ENCODE measurements around the gene GLI3.

Gene GLI3

DNA sequence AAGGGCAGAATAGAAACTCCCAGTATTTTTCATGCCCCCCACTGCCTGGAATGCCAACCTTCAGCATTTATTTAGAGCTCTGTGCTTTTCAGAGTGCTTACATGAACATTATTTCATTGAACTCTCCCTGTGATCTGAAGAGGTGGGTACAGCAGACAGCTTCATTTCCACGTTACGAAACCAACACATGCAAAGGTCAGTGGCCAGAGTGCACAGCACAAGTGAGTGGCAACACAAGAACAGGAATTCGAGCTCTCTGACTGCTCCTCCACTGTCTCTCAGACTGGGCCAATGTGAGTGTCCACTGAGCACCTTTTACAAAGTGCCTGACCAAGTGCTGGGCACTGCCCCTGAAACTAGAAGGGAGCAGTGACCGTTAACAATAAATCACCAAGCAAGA is 162.9 kb downstream of the GLI3 start:
- Histone ChIP-seq H3K36me3 (ENCODE audit: low read depth) (no peaks in the 10 kb centered on the region), H3K4me3 (ENCODE audit: severe bottlenecking) (no peak overlapping the region), H3K27ac (ENCODE audit: poor library complexity, severe bottlenecking) (no peak overlapping the region), H3K9me3 (ENCODE audit: severe bottlenecking) (no peaks in the 10 kb centered on the region), H3K27me3 (ENCODE audit: insufficient read depth, poor library complexity, severe bottlenecking) (no peaks in the 10 kb centered on the region), H3K4me1 (ENCODE audit: insufficient read depth, poor library complexity, severe bottlenecking) (peaks cover 33% of the 10 kb centered on the region)
- no peak for ATAC-seq (ENCODE audit: low read depth)
- TF ChIP-seq, protein P1, sequence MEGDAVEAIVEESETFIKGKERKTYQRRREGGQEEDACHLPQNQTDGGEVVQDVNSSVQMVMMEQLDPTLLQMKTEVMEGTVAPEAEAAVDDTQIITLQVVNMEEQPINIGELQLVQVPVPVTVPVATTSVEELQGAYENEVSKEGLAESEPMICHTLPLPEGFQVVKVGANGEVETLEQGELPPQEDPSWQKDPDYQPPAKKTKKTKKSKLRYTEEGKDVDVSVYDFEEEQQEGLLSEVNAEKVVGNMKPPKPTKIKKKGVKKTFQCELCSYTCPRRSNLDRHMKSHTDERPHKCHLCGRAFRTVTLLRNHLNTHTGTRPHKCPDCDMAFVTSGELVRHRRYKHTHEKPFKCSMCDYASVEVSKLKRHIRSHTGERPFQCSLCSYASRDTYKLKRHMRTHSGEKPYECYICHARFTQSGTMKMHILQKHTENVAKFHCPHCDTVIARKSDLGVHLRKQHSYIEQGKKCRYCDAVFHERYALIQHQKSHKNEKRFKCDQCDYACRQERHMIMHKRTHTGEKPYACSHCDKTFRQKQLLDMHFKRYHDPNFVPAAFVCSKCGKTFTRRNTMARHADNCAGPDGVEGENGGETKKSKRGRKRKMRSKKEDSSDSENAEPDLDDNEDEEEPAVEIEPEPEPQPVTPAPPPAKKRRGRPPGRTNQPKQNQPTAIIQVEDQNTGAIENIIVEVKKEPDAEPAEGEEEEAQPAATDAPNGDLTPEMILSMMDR (IDR thresholded peaks at IDR 0.05; ENCODE audit: poor library complexity, severe bottlenecking): no peak
- DNase-seq (ENCODE audit: low spot score): no peak

DNA sequence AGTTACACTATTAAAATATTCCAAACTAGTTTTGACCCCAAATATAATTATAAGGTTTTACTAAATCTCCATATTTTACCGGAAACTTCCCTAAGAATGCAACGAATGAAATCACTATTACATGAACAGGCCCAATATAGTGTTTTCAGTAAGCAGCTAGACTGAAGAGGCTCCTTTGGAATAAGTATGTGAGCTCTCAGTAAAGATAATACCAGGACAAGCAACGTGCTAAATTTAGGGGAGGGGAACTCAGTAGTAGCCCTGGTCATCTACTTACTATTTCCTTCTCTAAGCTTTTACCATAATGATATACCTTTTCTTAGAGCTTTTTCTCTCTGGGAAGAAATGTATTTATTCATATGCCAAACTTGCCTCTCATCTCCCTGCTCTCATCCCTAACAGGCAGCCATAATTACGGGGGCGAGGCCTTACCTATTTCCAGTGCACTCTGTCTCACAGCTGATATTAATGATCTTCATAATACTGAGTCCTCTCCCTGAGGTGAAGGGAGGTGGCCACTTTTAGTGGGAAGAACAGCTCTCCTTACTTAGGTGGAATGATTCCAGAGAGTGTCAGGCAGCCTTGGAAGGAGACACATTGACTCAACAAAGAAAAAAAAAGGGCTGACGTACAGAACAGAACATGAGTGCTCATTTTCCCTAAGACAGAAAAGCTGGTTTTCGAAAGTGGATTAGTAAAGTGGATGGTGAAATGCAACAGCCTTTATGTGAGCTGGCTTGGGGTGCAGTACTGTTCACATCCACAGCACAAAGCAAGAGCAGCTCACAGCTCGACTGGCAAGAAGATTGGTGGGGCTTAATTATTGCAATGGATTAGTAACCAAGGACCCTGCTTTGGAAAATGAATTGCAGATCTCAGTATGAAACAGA is 165.4 kb downstream of the GLI3 start:
- H3K36me3 ChIP-seq (ENCODE audit: low read depth): no peaks in the 10 kb centered on the region
- H3K27me3 ChIP-seq (ENCODE audit: insufficient read depth, poor library complexity, severe bottlenecking): no peaks in the 10 kb centered on the region
- no peak for DNase-seq (ENCODE audit: low spot score)
- no peaks in the 10 kb centered on the region for H3K9me3 ChIP-seq (ENCODE audit: severe bottlenecking)
- TF ChIP-seq, protein P1 (IDR thresholded peaks at IDR 0.05; ENCODE audit: poor library complexity, severe bottlenecking): no peak
- H3K4me3 ChIP-seq (ENCODE audit: severe bottlenecking): no peak overlapping the region
- peaks cover 36% of the 10 kb centered on the region for H3K4me1 ChIP-seq (ENCODE audit: insufficient read depth, poor library complexity, severe bottlenecking)
- ATAC-seq (ENCODE audit: low read depth): peak; percentile 49
- H3K27ac ChIP-seq (ENCODE audit: poor library complexity, severe bottlenecking): peak overlapping the region; percentile 73

DNA sequence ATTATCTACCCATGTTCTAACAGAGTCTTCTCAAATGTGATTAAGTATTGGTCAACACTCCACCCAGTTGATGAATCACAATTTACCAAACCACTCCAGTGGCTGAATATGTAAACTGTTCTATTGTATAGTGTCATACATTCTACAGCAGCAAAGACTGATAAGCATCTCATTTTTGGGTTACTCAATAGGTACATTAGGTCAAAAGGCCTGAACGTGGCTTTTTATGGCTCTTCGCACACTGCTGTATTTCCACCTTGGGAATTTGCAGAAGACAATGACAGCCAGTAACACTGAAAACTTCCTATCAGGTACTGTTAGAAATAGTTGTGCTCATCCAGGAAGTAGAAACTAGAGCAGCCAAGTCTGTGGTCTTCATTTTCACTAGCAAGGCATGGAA is 166.9 kb downstream of the GLI3 start:
- Histone ChIP-seq H3K36me3 (ENCODE audit: low read depth) (no peaks in the 10 kb centered on the region), H3K27ac (ENCODE audit: poor library complexity, severe bottlenecking) (peak overlapping the region; percentile 73), H3K27me3 (ENCODE audit: insufficient read depth, poor library complexity, severe bottlenecking) (no peaks in the 10 kb centered on the region), H3K9me3 (ENCODE audit: severe bottlenecking) (no peaks in the 10 kb centered on the region), H3K4me1 (ENCODE audit: insufficient read depth, poor library complexity, severe bottlenecking) (peaks cover 36% of the 10 kb centered on the region), H3K4me3 (ENCODE audit: severe bottlenecking) (no peak overlapping the region)
- DNase-seq (ENCODE audit: low spot score) (no peak), ATAC-seq (ENCODE audit: low read depth) (peak; percentile 90)
- TF ChIP-seq, protein P1 (IDR thresholded peaks at IDR 0.05; ENCODE audit: poor library complexity, severe bottlenecking): no peak

DNA sequence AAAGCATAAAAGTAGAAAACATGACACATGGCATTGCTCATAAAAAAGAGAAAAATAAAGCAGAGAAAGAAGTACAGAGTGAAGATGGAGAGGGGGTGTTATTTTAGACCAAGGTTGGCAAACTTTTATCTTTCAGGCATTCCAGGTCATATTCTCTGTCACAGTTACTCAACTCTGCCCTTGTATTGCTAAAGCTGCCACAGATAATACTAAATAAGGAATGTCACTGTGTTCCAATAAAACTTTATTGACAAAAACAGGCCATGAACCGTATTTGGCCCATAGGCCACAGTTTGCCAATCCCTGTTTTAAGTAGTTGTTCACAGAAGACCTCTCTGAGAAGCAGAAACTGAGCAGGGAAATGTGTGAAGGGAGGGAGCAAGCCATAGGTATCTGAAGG is 167.4 kb downstream of the GLI3 start:
- no peak for DNase-seq (ENCODE audit: low spot score)
- Histone ChIP-seq H3K27me3 (ENCODE audit: insufficient read depth, poor library complexity, severe bottlenecking) (no peaks in the 10 kb centered on the region), H3K27ac (ENCODE audit: poor library complexity, severe bottlenecking) (peak overlapping the region; percentile 73), H3K4me3 (ENCODE audit: severe bottlenecking) (no peak overlapping the region), H3K36me3 (ENCODE audit: low read depth) (no peaks in the 10 kb centered on the region), H3K9me3 (ENCODE audit: severe bottlenecking) (no peaks in the 10 kb centered on the region), H3K4me1 (ENCODE audit: insufficient read depth, poor library complexity, severe bottlenecking) (peaks cover 36% of the 10 kb centered on the region)
- TF ChIP-seq, protein P1 (IDR thresholded peaks at IDR 0.05; ENCODE audit: poor library complexity, severe bottlenecking): no peak
- no peak for ATAC-seq (ENCODE audit: low read depth)

All from RWPE2 (cell line).